NCI-H748 treated with DMSO at 0.1 percent for 48 hours (cell line): ENCODE measurements around the gene UBE2O.

Experiments used
- DNase-seq: peaks from one replicate; lab custom pipeline; 2025; lab: John Stamatoyannopoulos, UW

Gene UBE2O

GRCh38 chr17:76345377-76345974 lies 107.5 kb downstream of the UBE2O start:
- DNase-seq, result no peak

- no peak for DNase-seq
Measured at GRCh38 chr17:76343106-76343505, 109.8 kb downstream of the UBE2O start.

- no peak for DNase-seq
Measured at GRCh38 chr17:76341301-76341700, 111.7 kb downstream of the UBE2O start.
